Measurements from ENCODE around the gene UBASH3A.

Gene UBASH3A

DNA sequence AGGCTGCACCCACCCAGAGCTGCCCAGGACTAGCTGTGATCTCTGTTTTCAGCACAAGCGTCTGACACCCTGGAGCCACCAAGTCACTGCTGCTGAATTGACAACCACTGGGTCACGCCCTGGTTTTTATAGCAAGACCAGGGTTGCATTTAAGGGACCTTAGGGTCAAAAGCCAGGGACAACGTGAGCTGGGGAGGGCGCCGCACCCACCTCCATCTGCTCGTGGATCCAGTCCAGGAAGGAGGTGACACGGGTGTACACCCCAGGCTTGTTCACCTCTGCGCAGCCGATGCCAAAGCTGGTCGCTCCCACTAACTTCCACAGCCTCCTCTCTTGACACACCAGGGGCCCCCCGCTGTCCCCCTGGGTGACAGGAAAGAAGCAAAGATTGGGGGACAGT, 28.2 kb upstream of the UBASH3A start:
- DNase-seq = no peak

GRCh38 chr21:42375966-42376337, 27.8 kb upstream of the UBASH3A start:
- DNase-seq = no peak

DNA sequence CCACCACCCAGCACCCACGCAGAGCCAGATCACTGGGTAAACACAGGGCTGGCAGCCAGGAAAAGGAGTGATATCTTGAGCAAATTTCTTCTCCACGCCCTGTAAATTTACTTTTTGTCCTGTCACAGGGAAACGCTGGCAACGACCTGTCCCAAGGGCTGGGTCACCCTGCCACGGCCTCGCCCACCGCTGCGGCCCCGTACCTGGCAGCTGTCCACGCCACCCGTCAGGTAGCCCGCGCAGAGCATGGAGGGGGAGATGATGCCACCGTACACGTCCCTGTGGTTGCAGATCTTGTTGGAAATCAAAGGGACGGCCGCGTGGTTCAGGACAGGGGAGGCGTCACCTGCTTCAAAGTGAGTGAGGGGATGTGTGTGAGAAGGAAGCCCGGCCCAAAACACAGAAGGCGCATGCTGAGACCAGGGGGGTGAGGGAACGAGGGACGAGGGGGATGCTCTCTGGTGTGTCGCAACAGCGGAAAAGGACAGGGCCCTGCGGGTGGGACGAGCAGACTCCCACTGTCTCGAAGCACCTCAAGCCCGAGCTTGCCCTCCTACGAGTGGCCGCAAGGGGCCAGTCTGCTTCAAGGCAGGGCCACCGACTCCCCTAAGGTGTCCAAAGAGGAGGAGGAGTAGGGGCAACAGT, 27.2 kb upstream of the UBASH3A start:
- DNase-seq = no peak

- DNase-seq = no peak
Measured at GRCh38 chr21:42377211-42377950, 26.3 kb upstream of the UBASH3A start.

- no peak for DNase-seq
Measured at GRCh38 chr21:42377951-42378340, 25.8 kb upstream of the UBASH3A start.

DNA sequence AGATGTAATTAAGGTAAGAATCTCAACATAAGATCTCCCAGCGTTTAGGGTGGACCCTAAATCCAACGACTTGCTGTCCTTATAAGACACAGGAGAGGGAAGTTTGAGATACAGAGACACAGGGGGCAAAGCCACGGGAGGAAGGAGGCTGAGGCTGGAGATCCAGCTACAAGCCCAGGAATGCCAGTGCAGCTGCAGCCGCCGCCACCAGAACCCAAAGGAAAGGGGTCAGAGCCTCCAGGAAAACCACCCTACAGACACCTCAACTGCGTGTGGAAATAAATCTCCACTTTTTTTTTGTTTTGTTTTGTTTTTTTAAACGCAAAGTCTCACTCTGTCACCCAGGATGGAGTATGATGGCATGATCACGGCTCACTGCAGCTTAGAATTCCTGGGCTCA, 25.3 kb upstream of the UBASH3A start:
- DNase-seq = no peak

DNA sequence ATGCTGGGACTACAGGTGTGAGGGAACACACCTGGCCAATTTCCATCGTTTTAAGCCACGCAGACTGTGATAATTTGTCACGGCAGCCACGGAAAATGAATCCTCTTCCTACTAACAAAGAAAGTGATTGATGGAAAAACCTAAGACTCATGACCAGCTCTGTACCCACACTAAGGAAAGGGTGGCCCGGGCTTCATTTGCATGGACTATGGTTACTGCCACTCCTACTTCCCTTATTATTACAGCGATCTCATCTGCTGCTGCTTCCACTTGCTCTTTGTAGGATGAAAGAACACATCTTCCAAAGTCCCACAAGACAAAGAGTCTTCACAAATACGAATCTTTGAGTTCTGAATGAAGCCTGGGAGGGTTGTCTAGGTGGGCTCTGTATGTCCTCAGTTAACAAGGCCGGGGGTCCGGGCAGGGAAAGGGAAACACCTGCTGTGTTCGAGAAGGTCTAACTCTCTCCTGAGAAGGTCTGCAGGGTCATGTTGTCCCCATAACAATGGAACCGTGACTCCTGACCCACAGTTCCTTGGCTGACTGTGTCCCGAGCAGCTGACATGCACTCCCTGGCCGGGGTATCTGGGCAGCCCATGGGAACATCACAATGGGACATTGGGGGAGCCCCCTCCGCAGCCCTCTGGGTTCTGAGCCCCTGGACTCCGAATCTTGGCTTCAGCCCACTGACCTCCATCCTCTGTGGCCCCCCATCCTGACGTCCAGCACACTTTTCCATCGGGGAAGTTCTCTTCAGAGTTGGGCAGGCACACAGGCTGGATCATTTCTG, 24.1 kb upstream of the UBASH3A start:
- DNase-seq = no peak

DNA sequence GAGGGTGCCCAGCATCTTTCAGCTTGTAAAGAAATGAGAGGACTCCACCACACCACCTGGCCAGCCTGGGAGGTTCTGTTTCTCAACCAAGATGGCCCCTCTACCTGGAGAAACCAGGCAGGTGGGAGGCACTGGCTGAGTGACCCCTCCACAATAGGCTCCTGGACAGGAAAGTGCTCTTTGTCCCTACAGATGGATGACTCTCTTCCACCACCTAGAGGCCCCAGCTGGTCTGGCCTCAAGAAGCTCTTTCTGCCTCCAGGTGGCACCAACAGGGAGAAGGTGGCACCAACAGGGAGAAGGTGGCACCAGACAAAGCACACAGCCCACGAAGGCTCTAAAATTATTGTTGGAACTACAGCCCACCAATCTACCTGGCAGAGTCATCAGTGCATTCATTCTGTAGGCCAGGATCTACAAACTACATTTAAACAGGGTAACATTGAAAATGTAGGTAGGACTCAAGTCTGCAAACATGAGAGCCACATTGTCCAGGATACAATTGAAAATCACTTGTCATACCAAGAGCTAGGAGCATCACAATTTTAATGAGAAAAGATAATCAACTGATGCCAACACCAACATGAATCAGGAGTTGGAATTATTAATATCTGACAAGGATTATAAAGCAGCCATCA, 22.2 kb upstream of the UBASH3A start:
- peak; percentile 64 for DNase-seq

DNA sequence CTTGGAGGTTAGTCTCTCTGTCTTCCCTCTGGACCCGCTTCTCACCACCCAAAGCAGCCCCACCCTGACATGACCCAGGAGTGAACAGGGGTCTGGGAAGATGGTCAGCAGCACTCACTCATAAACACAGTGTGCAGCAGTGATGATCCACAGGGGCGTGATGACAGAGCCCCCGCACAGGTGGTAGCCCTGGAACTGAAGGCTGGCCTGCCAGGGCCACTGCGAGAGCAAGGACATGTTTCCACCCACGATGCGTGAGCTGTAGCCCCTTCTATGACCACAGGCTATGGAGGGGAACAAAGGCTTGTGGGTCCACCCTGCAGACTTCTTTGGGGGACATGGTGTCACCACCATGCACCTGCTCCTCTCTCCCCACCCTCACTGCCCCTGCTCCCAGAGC, 20.8 kb upstream of the UBASH3A start:
- no peak for DNase-seq

GRCh38 chr21:42383331-42383730, 20.4 kb upstream of the UBASH3A start:
- DNase-seq = no peak

DNA sequence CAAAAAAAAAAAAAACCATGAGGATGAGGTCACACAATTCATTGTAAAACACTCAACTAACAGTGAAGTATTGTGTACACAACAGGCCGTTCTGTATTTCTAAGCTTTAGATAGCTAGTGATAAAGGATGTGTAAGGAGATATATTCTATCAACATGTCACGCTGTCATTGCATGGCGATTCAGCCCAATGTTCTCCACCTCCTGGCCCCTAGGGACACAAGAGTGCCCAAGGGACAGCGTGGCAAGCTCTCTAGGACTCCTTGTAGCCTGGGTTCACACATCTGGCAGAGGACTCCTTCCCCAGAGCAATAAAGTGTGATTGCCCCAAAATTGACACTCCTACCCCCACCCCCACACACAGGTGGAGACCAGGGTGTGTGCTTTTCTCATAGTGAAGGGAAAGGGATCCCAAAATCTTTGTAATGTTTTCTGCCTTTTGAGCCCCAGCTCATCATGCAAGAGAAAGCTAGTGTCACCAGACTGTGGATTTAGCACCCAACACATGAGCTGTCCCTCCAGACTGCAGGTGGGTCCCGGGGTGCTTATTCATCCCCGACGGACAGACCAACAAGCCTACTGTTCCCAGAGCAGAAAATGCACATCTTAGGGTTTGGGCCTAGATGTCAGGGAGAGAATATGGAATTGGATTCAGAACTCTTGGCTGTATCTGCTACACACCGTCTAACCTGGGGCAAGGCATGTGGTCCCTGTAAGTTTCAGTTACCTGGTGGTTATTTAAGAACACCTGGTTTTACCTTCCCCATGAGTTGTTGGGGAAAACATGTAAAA, 19.4 kb upstream of the UBASH3A start:
- no peak for DNase-seq

GRCh38 chr21:42384989-42385388, 18.7 kb upstream of the UBASH3A start:
- no peak for DNase-seq

DNA sequence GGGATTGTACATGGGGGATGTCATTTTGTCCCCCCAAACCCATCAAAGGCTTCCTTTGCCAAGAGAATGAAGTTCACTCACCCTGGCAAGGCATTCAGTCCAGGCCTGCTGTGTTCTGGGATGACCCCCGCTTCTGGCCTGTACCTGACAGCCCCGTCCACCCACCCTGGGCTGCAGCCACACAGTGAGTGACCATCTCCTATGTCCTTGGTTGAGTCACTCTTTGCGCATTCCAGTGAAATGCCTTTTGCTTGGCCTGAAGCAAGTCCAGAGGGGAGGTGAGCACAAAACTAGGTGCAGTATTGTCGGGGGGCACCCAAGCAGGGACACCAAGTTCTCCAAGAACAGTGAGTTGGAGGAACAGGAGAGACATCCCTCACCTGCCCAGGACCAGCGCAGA, 18.1 kb upstream of the UBASH3A start:
- DNase-seq = no peak

GRCh38 chr21:42386034-42386591, 17.6 kb upstream of the UBASH3A start:
- no peak for DNase-seq

DNA sequence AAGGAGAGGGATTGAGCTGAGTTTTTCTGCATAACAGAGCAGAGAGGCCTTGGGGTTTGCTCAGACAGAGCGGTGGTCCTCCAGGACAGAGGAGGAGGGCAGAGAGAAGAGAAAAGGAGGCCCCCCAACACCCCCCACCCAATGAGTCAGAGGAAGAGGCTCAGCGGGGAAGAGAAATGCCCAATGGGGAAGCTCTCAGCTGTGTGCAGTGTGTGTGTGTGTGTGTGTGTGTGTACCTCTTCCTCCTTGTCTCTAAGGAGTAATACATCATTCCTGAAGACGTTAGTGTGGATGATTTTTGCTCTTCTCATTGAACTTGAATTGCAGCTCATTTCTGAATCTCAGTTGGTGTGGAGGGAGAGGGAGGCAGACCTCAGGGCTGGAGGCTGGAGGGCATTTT, 16.5 kb upstream of the UBASH3A start:
- DNase-seq = no peak

DNA sequence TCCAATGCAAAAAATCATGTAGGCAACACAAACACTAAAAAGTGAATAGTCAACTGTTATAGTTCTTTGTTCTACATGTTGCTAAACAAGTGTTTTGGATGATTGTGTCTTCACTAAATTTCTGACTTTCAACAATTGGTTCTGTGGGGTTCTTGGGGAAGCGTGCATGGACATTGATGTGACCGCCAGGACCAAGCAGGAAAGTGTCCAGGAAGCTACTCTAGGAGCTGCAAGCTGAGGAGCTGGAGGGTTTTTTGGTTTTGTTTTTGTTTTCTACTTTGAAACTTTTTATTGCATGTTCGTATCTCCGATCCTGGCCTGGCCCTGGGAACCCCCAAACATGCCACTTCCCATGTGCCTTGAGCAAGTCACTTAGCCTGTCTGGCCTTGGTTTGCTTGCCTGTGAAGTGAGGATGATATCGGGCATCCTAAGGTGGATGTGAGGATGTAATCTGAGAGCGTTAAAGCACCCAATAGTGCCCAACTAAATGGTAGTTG, 15.8 kb upstream of the UBASH3A start:
- DNase-seq = no peak

- DNase-seq = no peak
Measured at GRCh38 chr21:42388740-42389448, 14.8 kb upstream of the UBASH3A start.

DNA sequence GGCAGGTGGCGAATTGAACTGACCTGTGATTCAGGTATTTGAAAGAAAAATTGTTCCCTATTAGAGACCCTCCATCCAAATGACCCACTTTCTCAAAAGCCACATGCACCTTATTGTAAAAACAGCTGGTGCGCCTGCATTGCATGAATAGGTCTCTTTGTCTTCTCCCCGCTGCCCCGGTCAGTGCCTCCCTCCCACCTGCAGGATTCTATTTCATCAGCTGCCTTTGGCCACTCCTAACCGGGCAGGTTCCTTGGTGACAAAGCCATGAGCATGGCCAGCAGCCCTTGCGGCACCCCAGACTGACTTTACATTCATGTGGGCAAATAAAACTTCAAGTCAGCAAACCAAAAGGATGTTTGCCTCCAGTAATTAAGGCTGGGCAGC, 14.3 kb upstream of the UBASH3A start:
- DNase-seq = no peak

DNA sequence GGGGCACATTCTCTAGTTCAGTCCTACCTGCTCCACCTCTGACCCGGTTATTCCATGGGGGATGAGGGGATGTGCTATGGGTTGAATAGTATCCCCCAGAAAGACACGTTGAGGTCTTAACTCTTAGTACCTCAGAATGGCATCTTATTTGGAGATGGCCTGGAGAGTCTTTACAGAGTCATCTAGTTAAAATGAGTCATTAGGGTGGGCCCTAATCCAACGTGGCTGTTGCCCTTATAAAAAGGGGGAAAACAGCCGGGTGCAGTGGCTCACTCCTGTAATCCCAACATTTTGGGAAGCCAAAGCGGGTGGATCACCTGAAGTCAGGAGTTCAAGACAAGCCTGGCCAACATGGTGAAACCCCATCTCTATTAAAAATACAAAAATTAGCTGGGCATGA, 13.5 kb upstream of the UBASH3A start:
- no peak for DNase-seq

GRCh38 chr21:42390696-42391095, 13.0 kb upstream of the UBASH3A start:
- no peak for DNase-seq

DNA sequence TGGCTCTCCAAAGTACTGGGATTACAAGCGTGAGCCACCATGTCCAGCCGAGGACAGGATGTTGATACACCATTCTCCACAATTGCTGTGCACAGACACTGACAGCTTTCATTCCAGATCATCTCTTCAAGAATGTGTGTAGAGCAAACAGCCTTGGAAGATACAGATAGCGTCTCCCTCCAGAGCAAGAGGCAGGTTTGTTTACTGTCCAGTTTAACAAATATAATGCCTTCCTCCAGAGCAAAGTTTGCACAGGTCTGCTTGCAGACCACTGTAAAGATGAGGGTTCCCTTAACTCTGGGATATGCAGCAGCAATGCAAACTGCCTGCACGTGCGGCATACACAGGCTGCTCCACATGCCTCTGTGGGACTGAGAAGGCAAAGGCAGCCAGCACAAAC, 12.4 kb upstream of the UBASH3A start:
- DNase-seq = no peak

All from CD4-positive, alpha-beta T cell treated with Interleukin-4 for 4 hours (primary cell).